GM19099 (cell line): ENCODE data around the gene MUS81.

Experiments used
- POLR2A ChIP-seq: IDR thresholded peaks from 3 replicates; pipeline ENCODE4 v1.6.1; 2011; ENCODE audit warnings: low read depth; ENCODE audit not compliant: insufficient read length; ENCODE audit errors: extremely low read depth

Gene MUS81, protein sequence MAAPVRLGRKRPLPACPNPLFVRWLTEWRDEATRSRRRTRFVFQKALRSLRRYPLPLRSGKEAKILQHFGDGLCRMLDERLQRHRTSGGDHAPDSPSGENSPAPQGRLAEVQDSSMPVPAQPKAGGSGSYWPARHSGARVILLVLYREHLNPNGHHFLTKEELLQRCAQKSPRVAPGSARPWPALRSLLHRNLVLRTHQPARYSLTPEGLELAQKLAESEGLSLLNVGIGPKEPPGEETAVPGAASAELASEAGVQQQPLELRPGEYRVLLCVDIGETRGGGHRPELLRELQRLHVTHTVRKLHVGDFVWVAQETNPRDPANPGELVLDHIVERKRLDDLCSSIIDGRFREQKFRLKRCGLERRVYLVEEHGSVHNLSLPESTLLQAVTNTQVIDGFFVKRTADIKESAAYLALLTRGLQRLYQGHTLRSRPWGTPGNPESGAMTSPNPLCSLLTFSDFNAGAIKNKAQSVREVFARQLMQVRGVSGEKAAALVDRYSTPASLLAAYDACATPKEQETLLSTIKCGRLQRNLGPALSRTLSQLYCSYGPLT

DNA sequence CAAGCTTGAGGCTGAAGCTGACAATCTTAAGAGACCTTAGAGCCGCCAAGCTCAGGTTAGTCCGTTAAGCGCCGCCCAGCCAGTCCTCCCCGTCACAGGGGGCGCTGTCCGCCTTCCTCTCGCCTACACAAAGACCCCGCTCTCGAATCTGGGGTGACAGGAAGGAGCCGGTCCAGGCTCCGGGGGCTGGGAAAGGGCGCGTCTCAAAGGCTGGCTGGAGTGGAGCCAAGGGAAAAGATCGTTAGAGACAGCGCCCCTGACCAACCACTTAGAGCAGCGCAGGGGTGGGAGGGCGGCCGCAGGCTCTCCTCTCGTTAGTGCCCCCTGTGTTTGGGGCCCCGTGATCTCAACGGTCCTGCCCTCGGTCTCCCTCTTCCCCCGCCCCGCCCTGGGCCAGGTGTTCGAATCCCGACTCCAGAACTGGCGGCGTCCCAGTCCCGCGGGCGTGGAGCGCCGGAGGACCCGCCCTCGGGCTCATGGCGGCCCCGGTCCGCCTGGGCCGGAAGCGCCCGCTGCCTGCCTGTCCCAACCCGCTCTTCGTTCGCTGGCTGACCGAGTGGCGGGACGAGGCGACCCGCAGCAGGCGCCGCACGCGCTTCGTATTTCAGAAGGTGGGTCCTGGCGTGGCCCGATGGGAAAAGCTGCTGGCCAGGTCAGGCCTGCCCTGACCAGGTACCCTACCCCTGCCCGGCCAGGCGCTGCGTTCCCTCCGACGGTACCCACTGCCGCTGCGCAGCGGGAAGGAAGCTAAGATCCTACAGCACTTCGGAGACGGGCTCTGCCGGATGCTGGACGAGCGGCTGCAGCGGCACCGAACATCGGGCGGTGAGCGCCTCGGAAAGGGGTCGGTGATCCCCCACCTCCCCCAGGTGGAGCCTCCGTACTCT is at the start of gene MUS81:
MUS81 (plus strand) TSS at position 156 of the 887 bp plus-strand sequence; CDS start at position 477, 321 bp downstream.
- peak; percentile 83 for TF ChIP-seq POLR2A

DNA sequence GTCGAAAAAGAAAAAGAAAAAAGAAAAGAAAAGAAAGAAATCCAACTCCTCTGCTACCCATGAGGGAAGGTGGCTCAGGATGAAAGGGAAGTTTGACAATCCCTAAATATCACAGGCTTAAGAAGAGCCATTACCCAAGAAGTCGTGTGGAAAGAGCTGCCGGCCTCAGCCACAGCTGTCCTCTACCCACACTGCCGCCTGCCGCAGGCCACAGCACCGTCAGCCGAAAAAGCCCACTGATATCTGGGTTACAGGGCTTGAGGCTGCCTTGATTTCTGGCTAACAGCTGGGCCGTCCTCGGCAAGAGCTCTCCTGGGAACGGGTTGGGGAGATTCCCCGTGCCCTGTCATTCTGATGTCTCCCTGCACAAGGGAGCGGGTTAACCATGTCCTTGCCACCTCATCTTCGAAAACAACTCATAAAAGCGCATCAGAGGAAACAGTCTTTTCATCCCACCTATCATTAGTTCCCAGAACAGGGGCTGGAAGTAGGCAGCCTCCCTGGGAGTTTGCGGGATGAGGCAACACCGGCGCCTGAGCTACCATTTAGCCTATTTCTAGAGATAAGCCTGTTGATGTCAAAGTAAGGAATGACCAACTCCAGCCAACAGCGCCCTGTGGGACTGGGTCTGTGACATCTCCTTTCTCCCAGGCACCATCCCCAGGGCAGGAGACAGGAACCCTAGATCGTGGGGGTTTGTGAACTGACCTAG is 48.3 kb upstream of the MUS81 start:
- no peak for TF ChIP-seq POLR2A

DNA sequence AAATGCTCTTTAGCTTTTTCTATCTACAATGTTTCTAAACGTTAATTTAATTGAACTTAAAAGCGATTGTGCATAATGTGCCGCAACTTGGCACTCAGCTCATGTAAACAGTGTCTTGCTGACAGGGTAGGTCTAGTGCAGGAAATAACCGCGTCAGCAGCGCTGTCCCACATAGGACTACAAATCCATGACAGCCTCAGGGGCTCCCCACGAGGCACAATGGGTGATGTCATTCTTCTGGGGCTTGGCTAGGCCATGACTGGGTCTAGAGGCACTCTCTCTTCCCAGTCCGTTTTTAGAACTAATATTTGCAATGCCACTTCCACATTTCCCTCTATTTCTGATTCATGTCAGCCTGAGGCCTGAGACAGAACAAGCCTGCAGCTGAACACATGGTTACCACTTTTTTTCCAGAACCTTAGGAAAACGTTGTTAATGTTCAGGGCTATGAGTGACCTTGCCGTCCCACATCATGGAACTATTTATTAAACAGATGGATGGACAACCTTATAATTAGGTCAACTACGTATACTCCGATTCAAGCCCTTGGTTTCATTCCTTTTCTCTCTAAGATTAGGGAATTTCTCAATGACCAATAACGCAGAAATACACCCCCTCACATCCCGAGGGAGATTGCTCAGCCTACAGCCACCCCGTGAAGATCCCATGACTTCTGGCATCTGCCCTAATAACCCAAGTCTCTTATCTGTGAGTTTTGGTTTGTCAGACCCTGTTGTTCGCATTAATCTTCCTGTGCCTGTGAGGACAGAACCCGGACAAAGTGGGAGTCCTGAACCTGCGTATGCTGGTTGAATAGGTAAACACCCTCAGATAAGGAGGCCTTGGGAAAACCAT is 45.9 kb upstream of the MUS81 start:
- no peak for TF ChIP-seq POLR2A

DNA sequence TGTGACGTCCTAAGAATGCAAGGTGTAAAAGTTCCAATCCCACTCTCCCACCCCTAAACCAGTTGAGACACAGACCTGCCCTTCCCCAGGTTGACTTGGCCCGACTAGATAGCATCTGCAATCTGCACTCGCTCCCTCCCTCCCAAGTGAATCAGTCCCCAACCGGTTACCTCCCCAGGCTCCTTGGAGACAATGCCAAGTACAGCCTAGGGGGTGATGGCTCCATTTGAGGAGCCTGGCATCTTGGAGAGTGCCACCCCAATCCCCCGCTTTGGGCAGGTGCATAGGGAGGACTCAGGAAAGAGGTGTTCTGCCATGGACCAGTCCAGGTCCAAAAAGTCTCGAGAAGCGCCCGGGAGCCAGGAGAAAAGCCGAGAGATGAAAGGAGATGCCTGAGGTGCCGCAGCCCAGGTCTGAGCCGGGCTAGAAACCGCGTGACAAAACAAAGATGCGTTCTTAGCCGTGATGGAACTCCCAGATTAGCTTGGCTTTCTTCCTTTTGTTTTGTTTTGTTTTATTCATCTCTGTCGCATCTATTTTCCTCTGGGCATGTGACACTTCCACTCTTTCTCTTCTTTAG is 45.2 kb upstream of the MUS81 start:
- no peak for TF ChIP-seq POLR2A

DNA sequence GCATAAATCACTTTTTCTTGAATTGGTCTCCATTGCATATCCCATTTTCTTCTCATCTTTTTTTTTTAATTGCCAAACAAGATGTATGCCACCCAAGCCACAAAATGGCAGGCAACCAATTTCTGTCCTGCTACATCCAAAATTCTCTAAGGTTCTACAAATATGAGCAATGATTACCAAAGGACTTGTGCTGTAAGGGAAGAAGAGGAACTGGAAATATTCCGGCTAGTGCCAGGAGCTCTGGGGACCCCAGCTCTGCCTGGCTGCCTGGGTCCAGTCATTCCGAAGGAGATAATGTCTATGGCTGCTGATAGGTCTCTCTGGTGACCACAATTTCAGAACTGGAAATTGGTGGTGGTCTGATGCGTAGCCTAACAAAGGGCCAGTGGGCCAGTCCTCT is 43.5 kb upstream of the MUS81 start:
- no peak for TF ChIP-seq POLR2A

DNA sequence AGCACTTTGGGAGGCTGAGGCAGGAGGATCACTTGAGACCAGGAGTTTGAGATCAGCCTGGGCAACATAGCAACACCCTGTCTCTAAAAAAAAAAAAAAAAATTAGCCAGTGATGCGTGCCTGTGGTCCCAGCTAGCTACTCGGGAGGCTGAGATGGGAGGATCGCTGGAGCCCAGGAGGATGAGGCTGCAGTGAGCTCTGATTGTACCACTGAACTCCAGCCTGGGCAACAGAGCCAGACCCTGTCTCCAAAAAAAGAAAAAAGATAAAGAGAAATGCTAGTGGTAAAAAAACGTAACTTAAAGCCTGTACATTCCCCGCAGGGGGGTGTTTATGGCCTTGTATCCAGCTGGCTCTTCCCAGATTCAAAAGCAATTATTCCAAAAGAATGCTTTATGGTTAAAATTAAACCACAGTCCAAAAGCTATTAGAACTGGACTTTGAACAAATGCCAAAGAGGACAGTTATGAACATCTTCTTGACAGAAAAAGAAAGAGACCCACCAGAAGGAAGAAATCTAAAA is 42.9 kb upstream of the MUS81 start:
- no peak for TF ChIP-seq POLR2A

DNA sequence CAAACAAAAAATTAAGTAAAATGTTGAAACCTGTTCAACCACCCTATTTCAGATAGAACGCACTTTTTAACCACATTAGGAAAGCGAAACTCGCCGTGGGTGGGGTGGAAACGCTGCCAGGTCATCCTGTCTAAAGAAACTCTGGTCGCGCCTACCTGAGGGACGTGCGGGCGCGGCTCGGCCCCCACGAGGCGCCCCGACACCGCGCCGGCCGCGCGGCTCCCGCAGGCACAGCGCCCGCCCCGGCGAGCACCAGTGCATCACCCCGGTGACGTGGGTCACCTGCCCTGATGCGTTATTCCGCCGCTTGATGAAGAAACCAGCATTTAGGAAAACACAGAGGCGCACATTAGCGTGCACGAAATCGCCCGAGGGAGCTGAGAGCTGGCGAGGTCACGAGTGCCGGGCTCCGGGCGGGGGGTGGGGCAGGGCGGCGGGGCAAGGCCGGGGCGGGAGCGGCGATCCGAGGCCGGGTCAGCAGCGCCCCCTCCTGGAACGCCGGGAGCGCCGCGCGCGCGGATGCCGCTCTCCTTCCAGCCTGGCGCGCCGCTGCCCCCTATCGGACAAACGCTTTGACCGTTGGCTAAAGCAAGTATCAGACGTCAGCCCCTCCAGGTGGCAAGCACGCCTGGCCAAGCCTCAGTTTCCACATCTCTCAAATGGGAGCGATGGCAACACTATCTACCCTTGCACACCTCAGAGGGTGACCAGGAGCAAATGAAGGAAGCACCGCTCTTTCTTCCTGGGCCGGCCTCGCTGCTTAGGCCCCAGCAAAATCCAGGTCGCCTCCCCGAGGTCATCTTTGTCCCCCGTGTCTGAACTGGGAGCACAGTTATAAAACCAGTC is 42.2 kb upstream of the MUS81 start:
- peak; percentile 44 for TF ChIP-seq POLR2A

DNA sequence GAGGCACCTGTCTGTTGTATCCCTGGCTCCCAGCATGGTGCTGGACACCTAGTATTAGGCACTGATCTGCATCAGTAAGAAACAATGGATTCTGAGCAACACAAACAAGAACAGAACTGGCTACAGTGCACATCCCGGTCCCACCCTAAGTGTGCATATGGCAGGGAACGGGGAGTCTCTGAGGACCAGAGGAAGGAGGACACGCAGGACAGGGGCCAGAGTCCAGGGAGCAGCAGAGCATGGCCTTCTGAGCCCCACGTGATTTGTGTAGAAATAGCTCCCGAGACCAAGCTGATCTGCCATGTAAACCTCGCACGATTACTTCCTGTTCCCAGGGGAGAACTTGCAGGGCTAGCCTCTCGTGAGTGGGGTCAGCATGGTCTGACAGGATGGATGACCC is 39.1 kb upstream of the MUS81 start:
- no peak for TF ChIP-seq POLR2A

DNA sequence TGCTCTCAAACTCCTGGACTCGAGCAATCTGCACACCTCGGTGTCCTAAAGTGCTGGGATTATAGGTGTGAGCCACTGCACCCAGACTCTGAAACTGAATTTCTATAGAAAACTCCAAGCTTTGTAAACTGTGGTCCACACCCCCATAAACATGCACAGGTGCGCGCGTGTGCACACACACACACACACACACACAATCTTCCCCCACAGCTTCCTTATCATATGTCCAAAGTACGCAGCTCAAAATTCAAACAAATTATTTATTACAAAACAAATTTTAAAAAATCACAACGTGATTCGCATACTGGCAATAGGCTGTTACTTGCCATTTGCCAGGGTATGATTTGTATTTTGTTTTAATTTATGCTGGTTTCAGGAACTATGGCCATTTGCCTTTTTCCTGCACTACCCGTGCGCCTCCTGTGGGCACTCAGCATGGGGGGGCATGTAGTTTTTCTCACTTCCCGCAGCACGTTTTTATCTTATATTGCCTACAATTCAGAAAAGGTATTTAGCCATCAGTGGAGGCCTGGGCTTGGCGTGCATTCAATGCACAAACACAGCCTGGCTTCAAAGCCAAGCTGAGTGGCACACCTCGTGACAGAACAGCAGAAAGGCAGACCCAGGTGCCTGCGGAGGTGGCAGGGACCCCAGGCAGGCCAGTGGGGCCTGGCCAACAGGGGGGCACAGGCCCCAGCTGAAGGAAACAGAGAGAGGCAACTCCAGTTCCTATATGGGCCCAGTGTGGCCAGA is 37.3 kb upstream of the MUS81 start:
- TF ChIP-seq POLR2A, result no peak

DNA sequence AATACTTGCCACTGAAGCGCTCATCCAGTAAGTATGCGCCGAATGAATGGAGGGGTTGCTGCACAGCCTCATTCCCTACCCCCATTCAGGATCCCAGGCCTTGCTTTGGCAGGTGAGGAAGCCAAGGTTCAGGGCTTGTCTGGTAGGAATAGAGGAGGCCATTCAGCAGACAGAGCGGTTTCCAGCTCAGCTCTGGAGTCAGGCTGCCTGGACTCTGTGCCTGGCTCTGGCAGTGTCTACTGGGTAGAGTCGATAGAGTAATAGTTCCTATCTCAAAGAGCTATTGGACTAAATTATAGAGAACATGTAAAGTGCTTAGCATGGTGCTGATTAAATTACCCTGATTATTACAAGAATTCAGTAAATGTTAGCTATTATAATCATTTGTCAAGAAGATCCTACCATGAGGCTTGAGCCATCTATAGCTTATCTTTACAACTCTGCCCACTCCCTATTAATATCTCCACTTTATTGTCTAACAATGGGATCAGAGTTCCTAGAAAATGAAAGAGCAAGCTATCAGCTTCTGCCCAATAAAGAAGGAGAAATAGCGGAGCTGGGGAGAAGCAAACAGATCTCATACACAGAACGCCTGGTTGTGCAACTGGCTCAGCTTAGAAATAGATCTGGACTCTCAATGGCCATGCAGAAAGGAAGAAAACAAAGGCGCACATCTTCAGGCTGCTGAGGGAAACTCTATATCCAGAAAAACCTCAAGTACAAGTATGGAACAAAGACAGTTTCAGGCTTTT is 33.1 kb upstream of the MUS81 start:
- no peak for TF ChIP-seq POLR2A

DNA sequence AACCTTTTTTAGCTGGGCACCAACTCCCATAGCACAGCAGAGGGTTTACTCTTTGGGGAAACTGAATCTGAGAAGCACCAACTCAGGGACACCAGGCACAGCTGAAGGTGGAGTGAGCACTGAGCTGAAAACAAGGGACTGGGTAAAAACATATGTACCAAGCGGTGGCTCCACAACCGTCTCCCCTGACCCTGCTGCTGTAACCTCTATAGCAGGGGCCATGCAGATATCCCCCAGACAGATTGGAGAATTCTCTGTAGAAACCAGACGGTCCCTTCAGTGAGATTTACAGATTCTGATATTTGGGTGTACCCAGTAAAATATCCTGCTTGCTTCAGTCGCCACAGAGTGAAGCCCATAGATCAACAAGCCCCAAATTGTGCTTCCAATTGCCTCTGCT is 30.8 kb upstream of the MUS81 start:
- no peak for TF ChIP-seq POLR2A
